Measurements from ENCODE around the gene CARD9. TPM values are rescaled to one million over a fixed set of nuclear protein-coding genes. Genes with fewer than 3 reads are reported as not detected.

Gene CARD9
- total RNA-seq, 2 donors from 2014 or later: 6.1 to 6.4 TPM

DNA sequence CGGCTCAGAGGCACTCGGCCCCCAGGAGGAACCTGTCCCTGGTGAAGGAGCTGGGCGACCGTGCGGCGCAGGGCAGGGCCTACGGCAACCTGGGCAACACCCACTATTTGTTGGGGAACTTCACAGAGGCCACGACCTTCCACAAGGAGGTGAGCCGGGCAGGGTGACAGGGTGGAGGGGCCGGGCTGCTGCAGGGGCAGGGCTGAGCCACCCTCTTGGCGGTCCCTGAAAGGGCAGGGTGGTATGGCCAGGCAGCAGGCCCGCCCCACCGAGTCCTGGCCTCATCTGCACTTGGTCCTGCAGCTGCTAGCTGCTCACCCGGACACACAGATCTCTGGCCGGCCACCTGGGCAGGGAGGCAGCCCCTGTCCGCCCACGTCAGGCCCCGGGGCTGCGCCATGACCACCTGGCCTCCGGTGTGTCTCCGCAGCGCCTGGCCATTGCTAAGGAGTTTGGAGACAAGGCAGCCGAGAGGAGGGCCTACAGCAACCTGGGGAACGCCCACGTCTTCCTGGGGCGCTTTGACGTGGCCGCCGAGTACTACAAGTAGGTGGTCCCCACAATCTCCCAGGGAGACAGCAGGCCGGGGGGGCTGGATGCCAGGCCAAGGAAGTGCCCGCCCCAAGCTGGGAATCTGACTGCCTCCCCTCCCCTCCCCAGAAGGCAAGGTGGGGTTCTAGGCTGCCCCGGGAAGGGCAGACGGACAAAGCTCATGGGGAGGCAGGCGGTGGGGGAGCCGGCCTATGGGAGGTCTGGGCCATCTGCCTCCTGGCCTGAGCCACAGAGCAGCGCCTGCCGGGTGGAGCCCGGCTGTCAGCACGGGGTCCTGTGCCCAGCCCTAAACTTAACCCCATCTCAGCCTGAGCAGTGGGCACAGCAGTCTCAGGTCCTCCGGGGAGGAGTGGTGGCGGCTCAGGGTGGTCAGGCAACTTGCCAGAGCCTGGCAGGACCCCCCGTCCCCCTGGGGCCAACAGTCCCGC is 35.8 kb downstream of the CARD9 start:
- Mint-ChIP-seq H3K4me3 (no peak overlapping the region), H3K4me1 (no peaks in the 10 kb centered on the region), H3K27ac (no peak overlapping the region), H3K27me3 (no peaks in the 10 kb centered on the region), H3K9me3 (no peaks in the 10 kb centered on the region), H3K36me3 (ENCODE audit: low read depth) (no peaks in the 10 kb centered on the region)
- ATAC-seq (replicated peaks): no peak

DNA sequence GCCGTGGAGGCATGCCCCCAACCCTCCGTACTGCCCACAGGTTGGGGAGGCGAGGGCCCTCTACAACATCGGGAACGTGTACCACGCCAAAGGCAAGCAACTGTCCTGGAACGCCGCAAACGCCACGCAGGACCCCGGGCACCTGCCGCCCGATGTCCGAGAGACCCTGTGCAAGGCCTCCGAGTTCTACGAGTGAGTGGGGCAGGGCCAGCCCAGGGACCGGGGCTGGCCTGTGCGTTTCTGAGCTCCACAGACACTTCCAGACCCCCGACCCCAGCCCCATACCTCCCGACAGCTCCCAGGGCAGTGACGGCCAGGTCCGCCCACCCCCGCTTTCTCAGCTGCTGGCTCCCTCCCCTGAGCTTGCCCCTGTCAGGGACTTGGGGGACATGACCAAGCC is 36.6 kb downstream of the CARD9 start:
- no peak overlapping the region for H3K27ac Mint-ChIP-seq
- no peaks in the 10 kb centered on the region for H3K36me3 Mint-ChIP-seq (ENCODE audit: low read depth)
- H3K27me3 Mint-ChIP-seq: no peaks in the 10 kb centered on the region
- ATAC-seq (replicated peaks): no peak
- no peaks in the 10 kb centered on the region for H3K9me3 Mint-ChIP-seq
- no peaks in the 10 kb centered on the region for H3K4me1 Mint-ChIP-seq
- no peak overlapping the region for H3K4me3 Mint-ChIP-seq

GRCh38 chr9:136336156-136336870 is 37.2 kb downstream of the CARD9 start:
- H3K4me3 Mint-ChIP-seq: no peak overlapping the region
- no peaks in the 10 kb centered on the region for H3K9me3 Mint-ChIP-seq
- H3K27me3 Mint-ChIP-seq: no peaks in the 10 kb centered on the region
- H3K27ac Mint-ChIP-seq: no peak overlapping the region
- H3K4me1 Mint-ChIP-seq: no peaks in the 10 kb centered on the region
- no peaks in the 10 kb centered on the region for H3K36me3 Mint-ChIP-seq (ENCODE audit: low read depth)
- no peak for ATAC-seq (replicated peaks)

GRCh38 chr9:136335296-136336155 is 37.9 kb downstream of the CARD9 start:
- Mint-ChIP-seq H3K36me3 (ENCODE audit: low read depth) (no peaks in the 10 kb centered on the region), H3K27me3 (no peaks in the 10 kb centered on the region), H3K4me1 (no peaks in the 10 kb centered on the region), H3K9me3 (no peaks in the 10 kb centered on the region), H3K27ac (no peak overlapping the region), H3K4me3 (no peak overlapping the region)
- no peak for ATAC-seq (replicated peaks)

GRCh38 chr9:136334541-136334940 is 38.9 kb downstream of the CARD9 start:
- ATAC-seq (replicated peaks): no peak
- H3K4me1 Mint-ChIP-seq: no peaks in the 10 kb centered on the region
- H3K36me3 Mint-ChIP-seq (ENCODE audit: low read depth): no peaks in the 10 kb centered on the region
- H3K27ac Mint-ChIP-seq: no peak overlapping the region
- no peak overlapping the region for H3K4me3 Mint-ChIP-seq
- H3K9me3 Mint-ChIP-seq: no peaks in the 10 kb centered on the region
- no peaks in the 10 kb centered on the region for H3K27me3 Mint-ChIP-seq

DNA sequence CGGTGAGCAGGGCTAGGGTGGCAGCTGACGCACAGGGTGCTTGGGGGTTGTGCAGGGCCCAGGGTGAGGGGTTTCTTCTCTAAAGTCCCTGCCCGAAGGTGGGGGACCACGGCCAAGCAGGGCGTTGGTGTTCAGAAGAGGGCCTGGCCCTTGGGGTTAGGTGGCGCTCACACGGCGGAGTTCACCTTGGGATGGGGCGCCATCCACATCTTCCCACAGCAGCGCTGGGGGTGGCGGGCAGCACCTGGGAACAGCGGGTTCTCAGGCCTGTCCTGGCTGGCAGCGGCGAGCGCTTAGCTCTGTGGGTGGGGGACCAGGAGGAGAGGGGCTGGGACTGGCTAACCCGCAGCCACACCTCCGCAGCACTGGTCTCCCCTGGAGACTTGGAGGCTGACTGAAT is 40.0 kb downstream of the CARD9 start:
- Mint-ChIP-seq H3K9me3 (no peaks in the 10 kb centered on the region), H3K36me3 (ENCODE audit: low read depth) (no peaks in the 10 kb centered on the region), H3K4me1 (no peaks in the 10 kb centered on the region), H3K27ac (no peak overlapping the region), H3K27me3 (no peaks in the 10 kb centered on the region), H3K4me3 (no peak overlapping the region)
- no peak for ATAC-seq (replicated peaks)

DNA sequence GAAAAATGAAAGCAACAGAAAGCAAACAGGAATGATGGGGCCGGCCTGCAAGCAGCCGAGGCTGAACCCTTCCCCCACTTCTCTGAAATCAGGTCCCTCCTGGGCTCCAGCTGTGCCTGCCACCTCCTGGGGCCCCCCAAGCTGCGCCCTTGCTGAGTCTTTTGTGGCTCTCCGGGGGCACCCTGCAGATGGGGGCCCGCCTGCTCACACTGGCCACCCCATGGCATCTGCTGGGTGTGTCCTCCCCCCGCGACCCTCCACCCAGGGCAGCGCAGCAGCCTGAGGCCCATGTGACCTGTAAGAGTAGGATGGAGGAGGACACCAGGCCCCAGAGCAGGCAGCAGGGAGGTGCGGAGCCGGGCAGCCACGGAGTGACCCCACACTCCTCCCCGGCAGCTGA is 40.4 kb downstream of the CARD9 start:
- no peaks in the 10 kb centered on the region for H3K4me1 Mint-ChIP-seq
- H3K4me3 Mint-ChIP-seq: no peak overlapping the region
- no peak for ATAC-seq (replicated peaks)
- H3K9me3 Mint-ChIP-seq: no peaks in the 10 kb centered on the region
- no peak overlapping the region for H3K27ac Mint-ChIP-seq
- H3K36me3 Mint-ChIP-seq (ENCODE audit: low read depth): no peaks in the 10 kb centered on the region
- H3K27me3 Mint-ChIP-seq: no peaks in the 10 kb centered on the region

- no peaks in the 10 kb centered on the region for H3K9me3 Mint-ChIP-seq
- no peaks in the 10 kb centered on the region for H3K27me3 Mint-ChIP-seq
- no peak for ATAC-seq (replicated peaks)
- no peaks in the 10 kb centered on the region for H3K4me1 Mint-ChIP-seq
- H3K27ac Mint-ChIP-seq: no peak overlapping the region
- H3K36me3 Mint-ChIP-seq (ENCODE audit: low read depth): no peaks in the 10 kb centered on the region
- no peak overlapping the region for H3K4me3 Mint-ChIP-seq
Observed at GRCh38 chr9:136332482-136332983, 40.9 kb downstream of the CARD9 start.

DNA sequence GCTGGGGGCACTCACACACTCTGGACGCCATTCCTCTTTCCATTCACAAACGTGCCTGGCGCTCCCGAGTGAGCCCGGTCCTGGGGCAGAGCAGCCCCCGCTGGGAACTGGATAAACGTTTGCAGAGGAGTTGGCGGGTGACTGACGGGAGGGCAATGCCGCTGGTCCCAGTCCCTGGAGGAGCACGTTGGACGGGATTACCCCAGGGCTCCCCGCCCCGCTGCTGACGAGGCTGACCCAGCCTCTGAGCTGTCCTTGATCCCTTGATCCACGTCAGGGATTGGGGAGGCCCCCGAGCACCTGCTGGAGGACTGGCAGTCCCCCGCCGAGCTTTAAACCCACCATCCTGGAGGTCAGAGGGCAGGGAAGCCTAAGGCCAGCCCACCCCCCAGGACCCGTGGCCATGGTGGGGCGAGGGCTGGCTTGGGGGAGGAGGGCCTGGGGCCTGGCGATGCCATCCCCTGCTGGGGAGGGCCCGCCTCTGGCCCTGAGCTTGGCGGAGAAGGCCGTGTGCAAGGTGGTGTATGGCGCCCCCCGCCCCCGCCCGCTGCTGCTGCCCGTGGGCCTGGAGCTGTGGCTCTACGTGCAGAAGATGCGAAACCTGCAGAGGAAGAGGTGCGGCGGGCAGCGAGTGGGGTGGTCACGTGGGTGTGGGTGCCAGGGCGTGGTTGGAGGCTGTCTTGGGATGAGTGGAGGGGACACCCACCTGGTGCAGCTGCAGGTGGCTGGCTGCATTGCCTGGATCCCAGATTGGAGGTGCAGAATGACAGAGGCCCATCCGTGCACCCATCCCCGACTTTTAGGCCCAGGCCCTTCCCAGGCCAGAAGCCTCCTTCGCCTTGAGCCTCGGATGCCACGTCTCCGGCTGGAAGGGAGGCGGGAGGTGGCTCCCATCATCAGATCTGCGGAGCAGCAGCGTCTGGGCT is 41.6 kb downstream of the CARD9 start:
- Mint-ChIP-seq H3K4me1 (no peaks in the 10 kb centered on the region), H3K4me3 (no peak overlapping the region), H3K9me3 (no peaks in the 10 kb centered on the region), H3K36me3 (ENCODE audit: low read depth) (no peaks in the 10 kb centered on the region), H3K27me3 (no peaks in the 10 kb centered on the region), H3K27ac (no peak overlapping the region)
- ATAC-seq (replicated peaks): no peak

- no peaks in the 10 kb centered on the region for H3K4me1 Mint-ChIP-seq
- no peak for ATAC-seq (replicated peaks)
- H3K27ac Mint-ChIP-seq: no peak overlapping the region
- H3K9me3 Mint-ChIP-seq: no peaks in the 10 kb centered on the region
- H3K4me3 Mint-ChIP-seq: no peak overlapping the region
- no peaks in the 10 kb centered on the region for H3K27me3 Mint-ChIP-seq
- H3K36me3 Mint-ChIP-seq (ENCODE audit: low read depth): no peaks in the 10 kb centered on the region
Observed at GRCh38 chr9:136331030-136331429, 42.4 kb downstream of the CARD9 start.

DNA sequence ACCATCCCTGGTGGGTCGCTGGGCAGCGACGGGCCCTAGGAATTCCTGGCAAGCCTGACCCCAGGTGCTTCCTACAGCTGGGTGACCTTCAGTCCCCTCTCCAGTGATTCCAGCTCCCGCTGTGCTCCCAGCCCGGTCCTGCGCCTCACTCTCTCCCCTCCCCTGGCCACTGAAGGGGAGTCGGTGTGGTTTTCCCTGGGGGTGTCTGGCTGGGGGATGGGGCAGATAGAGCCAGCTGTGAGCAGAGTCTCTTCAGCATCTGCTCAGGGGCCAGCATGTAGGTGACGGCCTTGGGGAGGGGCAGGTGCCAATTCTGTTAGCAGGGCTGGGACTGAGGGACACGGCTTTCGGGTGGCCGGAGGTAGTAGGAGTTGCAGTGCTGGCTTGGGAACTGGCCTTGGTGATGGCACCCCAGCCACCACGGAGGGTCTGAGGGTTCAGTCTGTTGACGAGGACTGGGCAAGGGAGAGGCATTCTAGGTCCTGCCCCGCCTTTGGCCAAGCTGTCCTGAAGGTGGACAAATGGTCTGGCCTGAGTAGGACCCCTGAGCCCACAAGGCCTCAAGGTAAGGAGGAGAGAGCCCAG is 43.0 kb downstream of the CARD9 start:
- no peak overlapping the region for H3K4me3 Mint-ChIP-seq
- ATAC-seq (replicated peaks): no peak
- H3K36me3 Mint-ChIP-seq (ENCODE audit: low read depth): no peaks in the 10 kb centered on the region
- no peaks in the 10 kb centered on the region for H3K27me3 Mint-ChIP-seq
- no peaks in the 10 kb centered on the region for H3K9me3 Mint-ChIP-seq
- no peaks in the 10 kb centered on the region for H3K4me1 Mint-ChIP-seq
- no peak overlapping the region for H3K27ac Mint-ChIP-seq

DNA sequence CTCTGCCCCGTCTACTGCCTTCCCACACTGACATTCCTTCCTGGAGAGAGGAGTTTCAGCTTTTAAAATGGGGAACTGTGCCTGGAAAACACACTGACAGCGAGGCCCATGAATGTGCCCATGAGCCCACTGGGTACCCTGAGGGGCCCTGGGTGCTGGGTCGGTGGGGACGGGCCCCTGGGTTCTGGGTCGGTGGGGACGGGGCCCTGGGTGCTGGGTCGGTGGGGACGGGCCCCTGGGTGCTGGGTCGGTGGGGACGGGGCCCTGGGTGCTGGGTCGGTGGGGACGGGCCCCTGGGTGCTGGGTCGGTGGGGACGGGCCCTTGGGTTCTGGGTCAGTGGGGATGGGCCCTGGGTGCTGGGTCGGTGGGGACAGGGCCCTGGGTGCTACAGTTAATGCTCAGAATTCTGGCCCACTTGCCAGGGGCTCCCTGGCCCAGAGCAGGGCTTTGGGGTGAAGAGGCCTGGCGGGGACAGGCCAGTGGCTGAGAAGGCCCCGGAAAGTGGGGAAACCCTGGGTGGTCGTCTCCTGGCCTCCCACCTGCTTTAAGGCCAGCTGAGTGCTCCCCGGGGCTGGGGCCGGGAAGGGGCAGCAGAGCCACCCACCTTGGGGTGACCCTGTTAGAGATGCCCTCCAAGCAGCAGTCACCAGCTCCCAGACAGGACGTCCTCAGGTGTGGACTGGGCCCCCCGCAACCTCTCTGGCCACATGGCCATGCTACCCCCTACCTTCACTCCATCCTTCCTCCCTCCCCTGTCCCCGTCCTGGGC is 43.6 kb downstream of the CARD9 start:
- Mint-ChIP-seq H3K36me3 (ENCODE audit: low read depth) (no peaks in the 10 kb centered on the region), H3K27me3 (no peaks in the 10 kb centered on the region)
- no peak for ATAC-seq (replicated peaks)

More for the DNA sequence above, 43.6 kb downstream of the CARD9 start:
- no peak overlapping the region for H3K4me3 Mint-ChIP-seq
- H3K9me3 Mint-ChIP-seq: no peaks in the 10 kb centered on the region
- H3K27ac Mint-ChIP-seq: no peak overlapping the region
- H3K4me1 Mint-ChIP-seq: no peaks in the 10 kb centered on the region

Measured in activated T-helper 17 cell treated with anti-CD3 and anti-CD28 coated beads, Interleukin-2, amount 50 U/mL, for 72 hours (primary cell).